Neuron (in vitro differentiated cells): ENCODE results near the gene FAM111A.
"Not testable (repeated sequence)": the region's sequence is repeated elsewhere in the genome, so short reads cannot be mapped to it uniquely, and the experiment has no call there.

Source experiments
- H2AFZ ChIP-seq: one replicate; pipeline ENCODE4 v1.6.1; 2013; ENCODE audit warnings: low read depth, mild to moderate bottlenecking, inconsistent platforms, low read length, moderate library complexity
- H3K27me3 ChIP-seq: one replicate; pipeline ENCODE4 v1.6.1; 2013; ENCODE audit warnings: low read length; ENCODE audit not compliant: insufficient read depth
- H3K36me3 ChIP-seq: one replicate; pipeline ENCODE4 v1.6.1; 2013; ENCODE audit warnings: low read length; ENCODE audit not compliant: insufficient read depth
- H3K4me1 ChIP-seq: one replicate; pipeline ENCODE4 v1.6.1; 2013; ENCODE audit warnings: low read length; ENCODE audit not compliant: insufficient read depth
- H3K4me3 ChIP-seq: 2 replicates; pipeline ENCODE4 v1.5.1; 2013; ENCODE audit warnings: mild to moderate bottlenecking, low read length, moderate library complexity
- H3K9me3 ChIP-seq: one replicate; pipeline ENCODE4 v1.6.1; 2013; ENCODE audit warnings: low read length

FAM111A gene, protein sequence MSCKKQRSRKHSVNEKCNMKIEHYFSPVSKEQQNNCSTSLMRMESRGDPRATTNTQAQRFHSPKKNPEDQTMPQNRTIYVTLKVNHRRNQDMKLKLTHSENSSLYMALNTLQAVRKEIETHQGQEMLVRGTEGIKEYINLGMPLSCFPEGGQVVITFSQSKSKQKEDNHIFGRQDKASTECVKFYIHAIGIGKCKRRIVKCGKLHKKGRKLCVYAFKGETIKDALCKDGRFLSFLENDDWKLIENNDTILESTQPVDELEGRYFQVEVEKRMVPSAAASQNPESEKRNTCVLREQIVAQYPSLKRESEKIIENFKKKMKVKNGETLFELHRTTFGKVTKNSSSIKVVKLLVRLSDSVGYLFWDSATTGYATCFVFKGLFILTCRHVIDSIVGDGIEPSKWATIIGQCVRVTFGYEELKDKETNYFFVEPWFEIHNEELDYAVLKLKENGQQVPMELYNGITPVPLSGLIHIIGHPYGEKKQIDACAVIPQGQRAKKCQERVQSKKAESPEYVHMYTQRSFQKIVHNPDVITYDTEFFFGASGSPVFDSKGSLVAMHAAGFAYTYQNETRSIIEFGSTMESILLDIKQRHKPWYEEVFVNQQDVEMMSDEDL

DNA sequence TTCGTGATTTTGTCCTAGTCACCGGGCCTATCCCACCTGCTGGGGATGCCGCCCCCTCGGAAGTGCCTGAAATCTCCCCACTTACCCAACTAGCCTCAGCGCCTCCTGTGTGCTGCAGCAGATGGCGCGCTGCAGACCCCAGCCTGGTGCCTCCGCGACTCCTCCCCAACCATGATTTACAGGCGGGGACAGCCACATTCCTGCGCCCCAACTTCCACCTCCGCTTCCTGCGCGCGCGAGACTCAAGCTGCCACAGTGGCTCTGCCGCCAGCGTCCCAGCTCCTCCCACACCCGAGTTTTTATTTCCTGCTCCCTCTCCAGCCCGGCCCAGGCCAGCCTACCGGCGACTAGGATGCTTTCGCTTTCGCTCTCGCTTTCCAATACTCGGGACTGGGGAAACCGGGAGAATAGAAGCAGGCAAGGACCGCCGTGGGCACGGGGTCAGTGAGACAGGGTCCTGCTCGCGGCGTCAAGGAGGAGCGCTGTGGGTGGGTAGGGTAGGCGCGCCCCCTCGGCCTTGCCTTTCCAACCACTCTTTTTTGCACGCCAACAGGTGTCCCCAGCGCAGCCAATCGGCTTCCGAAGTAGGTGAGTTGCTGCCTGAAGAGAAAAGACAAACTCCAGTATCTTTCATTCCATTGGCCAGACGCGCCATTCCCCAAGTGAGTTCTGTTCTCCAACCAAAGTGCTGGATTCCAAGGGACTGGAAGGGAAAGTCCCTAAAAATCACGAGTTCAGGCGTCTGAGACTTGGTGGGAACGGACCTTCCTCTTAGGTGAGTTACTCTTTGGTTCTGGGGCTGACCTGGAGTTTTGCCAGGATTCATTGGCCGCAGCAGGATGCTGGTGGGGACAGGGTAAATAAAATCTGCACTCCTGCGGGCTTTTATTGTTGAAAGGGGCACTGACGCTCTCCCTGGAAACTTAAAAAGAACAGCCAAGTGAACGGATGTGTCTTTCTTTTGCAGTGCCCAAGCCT, at the start of gene FAM111A:
Gene FAM111A (plus strand): TSS at position 327 of the 978 bp plus-strand sequence. CDS start 6,017 bp downstream, outside the sequence.
- H3K27me3 ChIP-seq: no peaks in the 10 kb centered on the region
- H2AFZ ChIP-seq: peak within 1 kb of the TSS; percentile 95
- H3K36me3 ChIP-seq: no peaks in the 10 kb centered on the region
- H3K4me3 ChIP-seq: peak within 1 kb of the TSS; percentile 59
- H3K9me3 ChIP-seq: no peaks in the 10 kb centered on the region
- H3K4me1 ChIP-seq: peaks cover 7% of the 10 kb centered on the region

DNA sequence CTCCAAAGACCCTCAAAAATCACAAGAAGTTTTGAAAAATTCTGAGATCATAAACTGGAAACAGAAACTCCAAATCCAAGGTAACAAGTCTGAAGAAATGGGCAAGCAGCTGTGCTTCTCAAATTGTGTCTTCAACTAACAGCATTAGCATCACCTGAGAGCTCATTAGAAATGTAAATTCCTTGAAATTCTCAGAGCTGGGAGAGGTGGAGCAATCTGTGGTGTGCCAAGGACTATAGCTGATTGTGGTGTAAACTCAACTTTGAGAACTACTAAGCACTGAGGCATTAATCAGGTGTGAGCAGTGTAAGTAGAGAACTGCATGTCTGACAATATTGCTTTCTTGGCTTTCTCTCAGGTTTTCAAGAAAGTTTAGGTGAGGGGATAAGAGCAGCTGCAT, 49.1 kb upstream of the FAM111A start:
- not testable (repeated sequence) for H2AFZ ChIP-seq, H3K36me3 ChIP-seq, H3K27me3 ChIP-seq, H3K4me1 ChIP-seq, H3K9me3 ChIP-seq, H3K4me3 ChIP-seq

DNA sequence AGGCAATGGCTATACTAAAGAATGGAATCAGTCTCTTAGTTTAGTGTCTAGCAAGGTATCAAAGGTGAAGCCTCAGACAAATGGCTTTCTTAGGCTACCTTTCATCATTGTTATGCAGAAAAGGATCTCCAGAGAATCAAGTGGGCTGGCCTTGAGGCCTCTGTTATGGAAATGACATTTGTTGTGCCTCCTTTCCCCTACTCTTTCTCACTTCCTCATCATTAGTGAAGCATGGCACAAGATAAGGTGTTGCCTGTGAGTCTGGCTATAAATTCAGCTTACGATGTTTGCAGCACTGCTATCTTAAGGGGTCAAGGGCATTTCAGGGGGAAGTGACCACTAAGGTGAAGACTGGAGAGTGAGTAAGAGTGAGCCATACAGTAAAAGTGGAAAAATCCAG, 47.4 kb upstream of the FAM111A start:
- H3K9me3 ChIP-seq, H3K4me1 ChIP-seq, H3K36me3 ChIP-seq, H3K4me3 ChIP-seq, H2AFZ ChIP-seq, H3K27me3 ChIP-seq: not testable (repeated sequence)

DNA sequence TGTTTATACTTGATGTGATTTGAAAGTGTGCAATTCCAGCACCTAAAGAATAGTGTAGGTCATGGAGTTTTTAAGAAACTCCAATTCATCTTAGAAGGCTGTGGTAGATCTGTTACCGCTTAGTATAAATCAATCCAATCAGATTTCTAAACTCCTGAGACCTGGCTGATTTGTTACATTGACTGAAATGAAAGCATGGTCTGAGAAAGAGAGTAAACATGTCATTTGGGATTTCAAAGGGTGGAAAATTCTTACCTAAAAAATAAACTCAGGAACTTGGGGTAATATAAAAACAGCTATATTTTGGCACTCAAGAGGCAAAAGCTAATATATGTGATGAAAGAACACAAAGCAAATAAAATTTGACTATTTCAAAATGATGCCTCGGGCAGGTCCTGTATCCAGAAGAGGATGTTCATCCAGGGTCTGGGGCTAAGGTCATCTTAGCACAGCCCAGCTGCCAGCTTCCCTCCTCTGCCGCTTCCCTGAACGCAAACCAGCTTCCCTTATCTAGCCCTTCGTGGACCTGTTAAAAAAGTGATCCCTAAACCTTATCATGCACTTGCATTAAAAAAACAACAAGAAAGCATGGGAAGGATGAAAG, 46.6 kb upstream of the FAM111A start:
- H3K9me3 ChIP-seq, H3K4me1 ChIP-seq, H3K27me3 ChIP-seq, H2AFZ ChIP-seq, H3K4me3 ChIP-seq, H3K36me3 ChIP-seq: not testable (repeated sequence)

DNA sequence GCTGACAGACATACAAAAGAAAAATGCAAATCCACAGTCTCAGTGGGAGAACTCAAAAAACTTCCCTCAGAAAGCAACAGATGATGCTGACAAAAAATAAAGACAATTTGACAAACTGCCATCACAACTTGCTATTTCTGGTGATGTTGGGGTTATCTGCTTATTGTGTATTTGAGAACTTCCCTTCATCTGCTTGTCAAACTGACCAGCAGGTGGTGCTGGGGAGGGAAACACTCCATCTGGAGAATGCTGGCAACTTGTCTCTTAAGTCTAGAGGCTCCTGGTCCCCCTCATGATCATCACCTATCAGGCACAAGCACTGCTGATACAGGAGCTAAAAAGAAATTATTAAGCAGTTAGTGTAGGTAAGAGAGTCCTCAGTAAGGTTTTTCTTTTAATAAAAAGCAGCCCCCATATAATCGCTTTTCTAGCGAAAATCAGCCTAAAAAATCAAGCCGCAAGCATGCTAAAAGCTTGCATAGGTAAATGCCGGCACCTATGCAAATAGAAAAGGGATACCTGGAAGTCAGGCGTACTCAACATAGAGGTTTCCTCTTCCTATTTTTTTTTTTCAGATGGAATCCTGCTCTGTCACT, 45.4 kb upstream of the FAM111A start:
- no peaks in the 10 kb centered on the region for H3K36me3 ChIP-seq
- peaks cover 3% of the 10 kb centered on the region for H3K27me3 ChIP-seq
- no peaks in the 10 kb centered on the region for H3K9me3 ChIP-seq
- H2AFZ ChIP-seq: no peak overlapping the region
- no peak overlapping the region for H3K4me3 ChIP-seq
- no peaks in the 10 kb centered on the region for H3K4me1 ChIP-seq

DNA sequence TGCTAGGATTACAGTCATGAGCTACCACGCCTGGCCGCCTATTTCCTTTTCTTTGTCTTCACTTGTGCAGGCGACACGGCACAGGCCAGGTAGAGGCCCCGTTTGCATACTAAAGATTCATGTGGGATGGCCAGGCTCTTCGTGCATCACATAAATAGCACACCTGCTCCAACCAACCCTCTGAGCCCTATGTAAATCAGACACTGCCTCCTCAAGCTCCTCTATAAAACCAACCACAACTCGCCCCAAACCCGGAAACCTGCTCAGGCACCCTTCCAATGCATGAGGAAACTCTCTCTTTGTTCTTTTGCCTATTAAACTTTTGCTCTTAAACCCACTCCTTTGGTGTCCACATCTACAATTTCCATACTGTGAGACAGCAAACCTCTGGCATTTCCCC, 44.7 kb upstream of the FAM111A start:
- H3K9me3 ChIP-seq, H3K36me3 ChIP-seq, H3K4me1 ChIP-seq, H2AFZ ChIP-seq, H3K27me3 ChIP-seq, H3K4me3 ChIP-seq: not testable (repeated sequence)

DNA sequence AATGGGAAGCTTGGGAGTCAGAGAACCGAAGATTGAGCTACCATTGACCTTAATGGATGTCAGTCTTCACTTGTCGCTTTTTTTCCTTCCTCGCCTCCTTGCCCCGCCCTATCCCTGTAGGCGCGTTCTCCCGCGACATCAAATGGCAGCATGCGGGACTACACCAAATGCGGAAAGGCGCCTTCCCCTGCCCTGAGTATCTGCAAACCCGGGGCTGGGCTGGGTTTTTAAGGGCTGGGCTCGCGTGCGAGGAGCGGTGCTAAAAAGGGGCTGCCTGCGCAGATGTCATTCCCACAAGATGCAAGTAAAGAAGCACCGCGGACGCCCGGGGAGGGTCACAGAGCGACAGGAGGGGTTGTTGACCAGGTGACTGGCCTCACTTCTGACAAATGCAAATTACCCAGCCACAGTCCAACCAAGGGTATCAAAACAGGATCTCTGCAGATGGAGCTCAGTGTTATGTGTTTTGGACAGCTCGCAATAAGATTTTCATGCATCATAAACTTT, 40.3 kb upstream of the FAM111A start:
- Histone ChIP-seq H3K36me3 (no peaks in the 10 kb centered on the region), H3K27me3 (peaks cover 3% of the 10 kb centered on the region), H3K4me1 (peaks cover 3% of the 10 kb centered on the region), H3K4me3 (no peak overlapping the region), H2AFZ (no peak overlapping the region), H3K9me3 (no peaks in the 10 kb centered on the region)

DNA sequence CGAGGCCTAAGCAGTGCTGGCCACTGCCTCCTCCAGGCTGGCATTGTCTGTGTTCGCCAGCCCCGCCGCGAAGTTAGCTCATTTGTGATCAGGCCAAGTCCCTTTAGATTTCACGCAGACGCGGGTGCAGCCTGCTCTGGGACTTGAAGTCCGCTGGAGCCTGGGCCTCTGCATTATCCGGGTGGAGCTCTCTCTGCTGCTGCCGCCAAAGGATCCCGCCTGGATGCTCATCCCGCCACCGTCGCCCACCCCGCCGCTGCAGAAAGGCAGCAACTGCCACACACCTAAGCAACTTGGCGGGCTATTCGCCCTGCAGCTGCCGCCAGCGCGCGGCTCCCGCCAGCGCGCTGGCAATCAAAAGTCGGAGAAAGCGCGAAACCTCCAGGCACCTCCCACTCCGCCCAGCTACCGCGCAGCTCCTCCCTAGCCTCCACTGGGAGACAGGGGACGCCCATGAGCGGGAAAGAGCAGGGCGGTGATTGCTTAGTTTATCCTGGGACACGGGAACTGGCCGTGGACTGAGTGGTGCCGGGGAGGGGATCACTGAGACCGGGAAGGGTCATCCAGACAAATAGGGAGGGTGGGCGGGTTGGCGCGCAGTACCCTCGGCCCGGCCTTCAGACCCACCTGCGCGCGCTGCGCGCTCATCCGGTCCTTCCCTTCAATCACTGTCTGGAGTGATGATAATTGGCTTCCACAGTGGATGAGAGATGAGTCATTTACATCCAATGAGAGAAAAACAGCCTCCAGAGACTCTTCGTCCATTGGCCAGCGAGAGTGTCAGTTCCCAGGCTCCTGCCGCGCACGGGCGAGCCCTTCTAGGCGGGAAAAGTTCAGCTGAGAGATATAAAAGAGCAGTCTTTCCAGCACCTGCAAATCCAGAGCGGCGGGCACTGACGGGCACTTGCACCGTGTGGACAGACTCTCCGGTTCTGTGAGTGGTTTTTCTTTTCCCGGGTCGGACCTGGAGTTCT, 36.0 kb upstream of the FAM111A start, which contains the start of gene FAM111B:
Gene FAM111B (plus strand): TSS at position 875 of the 974 bp plus-strand sequence. CDS start 2,389 bp downstream, outside the sequence.
- peaks cover 27% of the 10 kb centered on the region for H3K36me3 ChIP-seq
- H3K4me1 ChIP-seq: peaks cover 12% of the 10 kb centered on the region
- peak within 1 kb of the TSS; percentile 65 for H3K4me3 ChIP-seq
- H3K9me3 ChIP-seq: no peaks in the 10 kb centered on the region
- H2AFZ ChIP-seq: peak within 1 kb of the TSS; percentile 96
- H3K27me3 ChIP-seq: peaks cover 3% of the 10 kb centered on the region

DNA sequence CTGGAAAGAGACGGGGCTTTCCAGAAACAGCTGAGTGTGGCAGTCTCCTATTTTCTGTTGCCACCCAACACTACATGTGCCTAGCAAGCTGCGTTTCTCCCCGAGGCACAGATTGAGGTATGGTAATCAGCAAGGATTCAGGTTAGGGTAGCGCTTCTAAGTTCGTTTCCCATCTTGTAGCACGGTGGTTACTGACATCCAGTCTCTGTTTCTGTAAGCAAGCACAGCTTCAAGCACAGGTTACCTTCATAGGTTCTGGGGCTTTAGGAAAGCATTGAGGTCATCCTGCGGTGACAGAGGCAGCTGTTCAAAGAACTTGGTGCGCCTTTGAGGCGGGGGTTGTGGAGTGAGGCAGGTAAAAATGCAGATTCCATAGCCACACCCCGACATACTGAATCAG, 34.9 kb upstream of the FAM111A start:
- Histone ChIP-seq H2AFZ (peak overlapping the region; percentile 72), H3K4me1 (peaks cover 12% of the 10 kb centered on the region), H3K36me3 (peaks cover 34% of the 10 kb centered on the region), H3K4me3 (peak overlapping the region; percentile 65)
- H3K9me3 ChIP-seq, H3K27me3 ChIP-seq: not testable (repeated sequence)

DNA sequence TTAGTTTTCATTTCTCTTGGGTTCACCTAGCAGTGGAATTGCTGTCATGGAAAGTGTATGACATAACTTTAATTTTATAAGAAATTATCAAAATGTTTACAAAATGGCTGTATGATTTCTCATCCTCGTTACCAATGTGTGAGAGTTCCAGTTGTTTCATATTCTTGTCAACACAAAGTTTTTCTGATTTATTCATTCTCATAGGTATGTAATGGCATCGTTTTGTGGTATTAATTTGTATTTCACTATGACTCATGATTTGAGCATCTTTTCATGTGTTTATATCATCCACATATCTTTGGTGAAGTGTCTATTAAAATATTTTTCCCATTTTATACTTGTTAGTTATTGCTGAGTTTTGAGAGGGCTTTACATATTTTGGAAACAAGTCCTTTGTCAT, 30.2 kb upstream of the FAM111A start:
- H3K4me3 ChIP-seq: no peak overlapping the region
- peaks cover 4% of the 10 kb centered on the region for H3K9me3 ChIP-seq
- no peaks in the 10 kb centered on the region for H3K27me3 ChIP-seq
- peaks cover 61% of the 10 kb centered on the region for H3K36me3 ChIP-seq
- H2AFZ ChIP-seq: no peak overlapping the region
- H3K4me1 ChIP-seq: peaks cover 9% of the 10 kb centered on the region

DNA sequence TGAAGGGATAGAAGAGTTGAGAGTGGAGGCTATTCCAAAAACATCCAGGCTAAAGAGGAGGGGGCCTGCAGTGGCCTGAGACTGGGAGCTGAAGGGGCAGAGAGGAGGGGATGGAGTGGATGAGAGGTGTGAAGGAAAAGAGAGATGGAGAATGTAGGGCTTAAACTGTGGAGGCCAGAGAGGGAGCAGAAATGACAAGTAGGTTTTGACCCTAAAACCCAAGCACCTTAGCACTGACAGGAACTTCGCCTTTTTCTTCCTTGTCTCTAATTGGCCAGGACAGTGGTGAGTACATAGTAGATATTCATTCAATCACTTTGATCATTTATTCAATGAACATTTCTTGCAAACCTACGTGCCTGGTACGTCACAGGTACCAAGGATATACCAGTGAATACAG, 28.3 kb upstream of the FAM111A start:
- Histone ChIP-seq H3K36me3 (peaks cover 55% of the 10 kb centered on the region), H3K9me3 (peaks cover 13% of the 10 kb centered on the region), H3K4me1 (no peaks in the 10 kb centered on the region), H3K27me3 (no peaks in the 10 kb centered on the region), H2AFZ (no peak overlapping the region), H3K4me3 (no peak overlapping the region)
